ENCODE data around the gene PRICKLE2. TPM values are rescaled to one million over a fixed set of nuclear protein-coding genes. Genes with fewer than 3 reads are reported as not detected.

PRICKLE2 gene
- total and polyA plus RNA-seq, 2 experiments from 2014 or later: 8.5 to 30.3 TPM

DNA sequence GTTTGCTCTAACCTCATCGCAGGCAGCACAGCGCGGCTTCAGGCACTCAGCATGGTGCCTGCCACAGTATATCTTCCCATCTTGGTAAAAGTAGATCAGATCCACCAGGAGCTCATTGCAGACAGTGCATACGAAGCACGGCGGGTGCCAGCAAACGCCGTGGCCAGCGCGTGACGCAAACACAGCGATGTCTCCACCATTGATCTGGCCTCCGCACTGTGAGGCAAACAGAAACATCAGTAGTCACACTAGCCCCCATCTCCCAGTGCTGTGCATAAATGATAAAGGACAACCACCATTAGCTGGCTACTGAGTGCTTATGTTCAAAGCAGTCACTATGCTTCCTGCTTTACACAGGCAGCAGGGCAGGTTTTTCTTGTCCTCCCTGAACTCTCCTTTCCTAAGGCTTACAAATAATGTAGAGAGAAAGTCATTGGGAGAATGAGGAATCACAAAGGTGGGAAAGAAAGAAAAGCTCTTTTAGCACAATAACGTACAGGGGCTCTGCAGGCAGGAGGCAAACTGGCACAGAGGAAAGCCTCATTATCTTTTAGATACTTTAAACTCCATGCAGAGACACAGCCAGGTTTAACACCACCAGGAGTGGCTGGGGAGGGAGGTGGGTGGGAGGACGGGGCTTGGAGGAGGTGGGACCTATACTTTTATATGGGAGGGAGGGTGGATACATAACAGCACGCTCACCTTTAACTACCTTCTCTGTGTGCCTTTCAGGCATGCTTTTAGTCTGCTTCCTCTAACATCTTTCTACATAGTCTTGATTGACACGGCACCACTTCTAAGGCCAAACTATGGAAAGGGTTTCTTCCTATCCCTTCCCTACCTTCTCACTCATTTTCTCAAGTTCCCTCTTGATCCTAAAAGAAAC, 67.9 kb downstream of the PRICKLE2 start:
- TF ChIP-seq, protein P1, sequence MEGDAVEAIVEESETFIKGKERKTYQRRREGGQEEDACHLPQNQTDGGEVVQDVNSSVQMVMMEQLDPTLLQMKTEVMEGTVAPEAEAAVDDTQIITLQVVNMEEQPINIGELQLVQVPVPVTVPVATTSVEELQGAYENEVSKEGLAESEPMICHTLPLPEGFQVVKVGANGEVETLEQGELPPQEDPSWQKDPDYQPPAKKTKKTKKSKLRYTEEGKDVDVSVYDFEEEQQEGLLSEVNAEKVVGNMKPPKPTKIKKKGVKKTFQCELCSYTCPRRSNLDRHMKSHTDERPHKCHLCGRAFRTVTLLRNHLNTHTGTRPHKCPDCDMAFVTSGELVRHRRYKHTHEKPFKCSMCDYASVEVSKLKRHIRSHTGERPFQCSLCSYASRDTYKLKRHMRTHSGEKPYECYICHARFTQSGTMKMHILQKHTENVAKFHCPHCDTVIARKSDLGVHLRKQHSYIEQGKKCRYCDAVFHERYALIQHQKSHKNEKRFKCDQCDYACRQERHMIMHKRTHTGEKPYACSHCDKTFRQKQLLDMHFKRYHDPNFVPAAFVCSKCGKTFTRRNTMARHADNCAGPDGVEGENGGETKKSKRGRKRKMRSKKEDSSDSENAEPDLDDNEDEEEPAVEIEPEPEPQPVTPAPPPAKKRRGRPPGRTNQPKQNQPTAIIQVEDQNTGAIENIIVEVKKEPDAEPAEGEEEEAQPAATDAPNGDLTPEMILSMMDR (IDR thresholded peaks at IDR 0.05; ENCODE audit: poor library complexity): no peak
- TF ChIP-seq EZH2 (IDR thresholded peaks at IDR 0.05; ENCODE audit: borderline replicate concordance): no peak
- no peak for TF ChIP-seq EZH2phosphoT487 (IDR thresholded peaks at IDR 0.05; ENCODE audit: low read depth, severe bottlenecking, unreplicated experiment)
- peaks cover 32% of the 10 kb centered on the region for H3K4me1 ChIP-seq (ENCODE audit: insufficient read depth)
- H3K9me2 ChIP-seq (replicated peaks; ENCODE audit: insufficient read depth): no peaks in the 10 kb centered on the region
- H4K20me1 ChIP-seq (ENCODE audit: insufficient read depth, poor library complexity, severe bottlenecking): no peaks in the 10 kb centered on the region
- H3K27me3 ChIP-seq: no peaks in the 10 kb centered on the region
- no peak overlapping the region for H3K4me3 ChIP-seq
- no peaks in the 10 kb centered on the region for H3K9me3 ChIP-seq (ENCODE audit: low read depth)
- H3K27ac ChIP-seq: peak overlapping the region; percentile 74
- no peak overlapping the region for H3K4me2 ChIP-seq
- no peaks in the 10 kb centered on the region for H3K79me2 ChIP-seq
- no peak for DNase-seq (ENCODE audit: low spot score)
- H2AFZ ChIP-seq: no peak overlapping the region
- WGBS (ENCODE audit: low lambda C conversion rate, missing lambda C conversion rate): 86% methylated on average over 17 of the region's 17 CpGs
- H3K36me3 ChIP-seq (replicated peaks; ENCODE audit: insufficient read depth, low read depth): no peaks in the 10 kb centered on the region

DNA sequence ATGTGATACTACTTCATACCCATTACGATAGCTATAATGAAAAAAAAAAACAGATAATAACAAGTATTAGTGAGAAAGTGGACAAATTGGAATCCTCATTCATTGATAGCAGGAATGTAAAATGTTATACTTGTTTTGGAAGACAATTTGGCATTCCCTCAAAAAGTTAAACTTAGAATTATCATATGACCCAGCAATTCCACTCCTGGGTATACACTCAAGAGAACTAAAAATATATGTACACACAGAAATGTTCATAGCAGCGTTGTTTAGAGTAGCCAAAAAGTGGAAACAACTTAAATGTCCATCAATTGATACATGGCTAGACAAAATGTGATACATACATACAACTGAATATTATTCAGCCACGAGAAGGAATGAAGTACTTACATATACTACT, 69.9 kb downstream of the PRICKLE2 start:
- Histone ChIP-seq H3K36me3 (replicated peaks; ENCODE audit: insufficient read depth, low read depth) (no peaks in the 10 kb centered on the region), H3K4me2 (no peak overlapping the region), H3K4me1 (ENCODE audit: insufficient read depth) (peaks cover 35% of the 10 kb centered on the region), H3K9me2 (replicated peaks; ENCODE audit: insufficient read depth) (no peaks in the 10 kb centered on the region), H3K9me3 (ENCODE audit: low read depth) (no peaks in the 10 kb centered on the region), H3K4me3 (no peak overlapping the region), H3K27ac (no peak overlapping the region), H2AFZ (no peak overlapping the region), H3K27me3 (no peaks in the 10 kb centered on the region), H4K20me1 (ENCODE audit: insufficient read depth, poor library complexity, severe bottlenecking) (no peaks in the 10 kb centered on the region), H3K79me2 (no peaks in the 10 kb centered on the region)
- TF ChIP-seq EZH2phosphoT487 (IDR thresholded peaks at IDR 0.05; ENCODE audit: low read depth, severe bottlenecking, unreplicated experiment): no peak
- TF ChIP-seq, protein P1 (IDR thresholded peaks at IDR 0.05; ENCODE audit: poor library complexity): no peak
- no peak for TF ChIP-seq EZH2 (IDR thresholded peaks at IDR 0.05; ENCODE audit: borderline replicate concordance)
- WGBS (ENCODE audit: low lambda C conversion rate, missing lambda C conversion rate): 92% methylated on average over 3 of the region's 3 CpGs
- DNase-seq (ENCODE audit: low spot score): no peak

DNA sequence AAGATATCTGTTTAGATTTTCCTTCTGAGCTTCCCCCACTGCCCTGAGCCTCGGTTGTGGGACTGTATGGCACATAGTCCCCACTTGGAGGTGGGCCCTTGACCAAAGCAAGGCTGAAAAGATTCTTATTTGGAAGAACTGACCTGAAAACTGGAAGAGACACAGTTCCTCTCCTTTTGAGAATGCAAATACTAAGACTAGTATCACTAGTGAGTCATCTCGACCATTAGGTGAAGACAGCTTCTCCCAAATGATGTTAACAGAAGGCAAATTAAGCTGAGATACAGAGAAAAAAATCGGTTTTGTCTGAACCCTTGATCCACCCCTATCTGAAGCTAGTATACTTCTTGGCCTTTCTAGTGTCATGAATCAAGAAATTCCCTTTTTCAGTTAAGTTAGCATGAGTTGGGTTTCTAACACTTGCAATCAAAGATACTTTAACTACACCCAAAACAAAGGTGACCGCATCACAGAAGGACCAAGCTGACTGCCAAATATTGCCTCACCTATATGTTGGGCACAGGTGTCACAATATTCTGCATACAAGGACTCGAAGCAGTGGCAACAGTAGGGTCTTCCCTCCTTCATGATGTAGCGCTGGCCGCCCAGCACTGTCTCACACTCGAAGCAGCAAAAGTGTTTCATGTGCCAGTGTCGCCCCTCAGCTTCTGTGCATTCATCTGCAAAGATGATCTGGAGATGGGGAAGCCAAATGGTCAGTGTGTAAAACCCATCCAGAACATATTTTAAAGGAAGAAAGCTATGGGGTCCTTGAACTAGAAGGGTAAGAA, 72.4 kb downstream of the PRICKLE2 start:
- H4K20me1 ChIP-seq (ENCODE audit: insufficient read depth, poor library complexity, severe bottlenecking): no peaks in the 10 kb centered on the region
- H3K4me3 ChIP-seq: no peak overlapping the region
- no peak overlapping the region for H3K4me2 ChIP-seq
- no peaks in the 10 kb centered on the region for H3K9me2 ChIP-seq (replicated peaks; ENCODE audit: insufficient read depth)
- TF ChIP-seq, protein P1 (IDR thresholded peaks at IDR 0.05; ENCODE audit: poor library complexity): no peak
- no peak for TF ChIP-seq EZH2 (IDR thresholded peaks at IDR 0.05; ENCODE audit: borderline replicate concordance)
- no peak for TF ChIP-seq EZH2phosphoT487 (IDR thresholded peaks at IDR 0.05; ENCODE audit: low read depth, severe bottlenecking, unreplicated experiment)
- DNase-seq (ENCODE audit: low spot score): no peak
- no peak overlapping the region for H2AFZ ChIP-seq
- H3K36me3 ChIP-seq (replicated peaks; ENCODE audit: insufficient read depth, low read depth): no peaks in the 10 kb centered on the region
- no peaks in the 10 kb centered on the region for H3K9me3 ChIP-seq (ENCODE audit: low read depth)
- H3K79me2 ChIP-seq: no peaks in the 10 kb centered on the region
- no peaks in the 10 kb centered on the region for H3K27me3 ChIP-seq
- peak overlapping the region; percentile 88 for H3K27ac ChIP-seq
- 97% methylated on average over 9 of the region's 9 CpGs for WGBS (ENCODE audit: low lambda C conversion rate, missing lambda C conversion rate)
- H3K4me1 ChIP-seq (ENCODE audit: insufficient read depth): peaks cover 39% of the 10 kb centered on the region

Measured in hepatocyte (in vitro differentiated cells).